Mesenteric fat pad (tissue), 1 donor: ENCODE results near the gene RAD51AP2. TPM values are rescaled to one million over a fixed set of nuclear protein-coding genes. Genes with fewer than 3 reads are reported as not detected.

Experiments
- DNase-seq: peaks from one replicate; pipeline ENCODE4 v3.0.0-alpha.2; 2020; ENCODE audit warnings: low spot score
- total RNA-seq: library from RNA; stranded (reverse); fragmentation: NEBNext Ultra II Directional; extraction: Animal tissue kit (Norgen Biotek cat#: 25700); gene quantifications from one replicate; pipeline ENCODE4 v1.2.1, GENCODE V29; 2021
- donor health status: DM: yes; HTN: yes; CAD: no.

Gene RAD51AP2
- total RNA-seq, 1 donor from 2014 or later: not detected

DNA sequence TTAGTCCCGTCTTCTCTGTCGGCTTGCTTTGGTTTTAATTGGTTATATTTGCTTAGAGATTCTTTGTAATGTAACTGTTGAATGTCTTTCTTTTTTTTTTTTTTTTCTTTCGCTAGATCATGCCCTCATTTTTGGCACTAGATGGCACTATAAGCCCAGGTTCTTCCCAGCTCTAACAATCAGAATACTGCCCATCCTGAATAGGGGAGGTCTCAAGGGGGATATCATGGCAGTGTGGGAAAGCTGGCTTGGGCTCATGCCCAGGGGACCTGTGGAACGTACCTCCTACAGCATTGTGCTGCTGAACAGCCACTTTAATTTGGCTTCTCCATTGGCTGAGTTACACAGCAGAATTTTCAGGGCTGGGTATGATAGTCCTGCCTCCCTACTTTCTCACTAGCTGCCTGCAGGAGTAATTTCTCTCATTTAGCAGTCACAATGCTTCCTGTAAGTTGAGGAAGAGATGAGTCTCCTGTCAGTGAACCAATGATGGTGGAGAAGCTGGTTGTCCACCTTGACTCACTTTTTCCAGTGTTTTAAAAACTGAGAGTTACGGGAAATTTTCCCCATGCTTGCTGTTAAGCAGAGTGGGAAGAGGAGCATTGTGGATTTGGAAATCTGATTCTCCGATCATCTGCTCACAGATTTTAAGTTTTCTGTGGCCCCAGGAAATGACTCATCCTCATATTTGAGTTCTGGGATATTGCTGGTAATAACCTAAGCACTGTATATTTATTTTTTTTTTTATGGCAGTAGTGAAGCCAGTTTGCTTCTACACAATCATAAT lies 47.2 kb downstream of the RAD51AP2 start:
- DNase-seq: no peak

DNA sequence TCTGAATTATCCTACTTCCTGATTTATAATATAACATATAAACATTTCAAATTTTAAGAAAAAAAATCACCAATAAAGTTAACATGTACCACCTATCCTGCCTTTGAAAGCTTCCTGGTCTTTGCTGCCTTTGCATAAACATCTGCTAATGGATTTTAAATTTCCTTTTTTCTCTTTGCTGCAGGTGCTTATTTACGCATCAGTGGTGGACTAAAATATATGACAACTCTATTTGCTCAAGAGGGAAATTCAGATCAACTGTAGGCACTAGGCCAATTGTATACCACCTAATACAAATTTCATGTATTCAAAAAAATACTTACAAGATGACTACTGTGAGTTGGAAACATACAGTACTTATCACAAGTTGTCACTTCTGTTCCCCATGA lies 57.2 kb downstream of the RAD51AP2 start:
- DNase-seq: no peak

Other genes starting within 250 kb of the RAD51AP2 start
- not detected for gene VSNL1, start 22.3 kb upstream of the RAD51AP2 start, total RNA-seq
- 10.9 TPM for gene SMC6, start 235.4 kb upstream of the RAD51AP2 start, total RNA-seq
- gene GEN1, start 235.7 kb upstream of the RAD51AP2 start, total RNA-seq: 5.1 TPM